Astrocyte (in vitro differentiated cells and primary cell): ENCODE measurements around the gene MAEA. TPM values are rescaled to one million over a fixed set of nuclear protein-coding genes. Genes with fewer than 3 reads are reported as not detected.

ENCODE experiments used
- DNase-seq: peaks from one replicate; pipeline ENCODE4 v3.0.0-alpha.2; 2010; ENCODE audit warnings: low read depth
- FAIRE-seq: peaks from 2 replicates; lab custom pipeline; 2011; peaks lifted over from hg19 to GRCh38; lab: Jason Lieb, UNC
- H2AFZ ChIP-seq: 2 replicates; pipeline ENCODE4 v1.6.0; 2012; ENCODE audit warnings: low read depth, low read length, inconsistent platforms
- H3K27ac ChIP-seq: 2 replicates; pipeline ENCODE4 v1.5.1; 2011; ENCODE audit warnings: low read depth, low read length, inconsistent platforms
- H3K27me3 ChIP-seq: 2 replicates; pipeline ENCODE4 v1.6.0; 2011; ENCODE audit warnings: low read length, inconsistent platforms; ENCODE audit not compliant: insufficient read depth
- H3K36me3 ChIP-seq: 2 replicates; pipeline ENCODE4 v1.5.1; 2011; ENCODE audit warnings: low read length, inconsistent platforms; ENCODE audit not compliant: insufficient read depth
- H3K4me1 ChIP-seq: 2 replicates; pipeline ENCODE4 v1.5.1; 2011; ENCODE audit warnings: low read length, inconsistent platforms; ENCODE audit not compliant: insufficient read depth
- H3K4me2 ChIP-seq: 2 replicates; pipeline ENCODE4 v1.6.0; 2012; ENCODE audit warnings: low read length, inconsistent platforms
- H3K4me3 ChIP-seq: 2 replicates; pipeline ENCODE4 v1.5.1; 2011; ENCODE audit warnings: low read depth, mild to moderate bottlenecking, low read length, inconsistent platforms; ENCODE audit not compliant: insufficient read depth
- H3K79me2 ChIP-seq: 2 replicates; pipeline ENCODE4 v1.6.0; 2012; ENCODE audit warnings: mild to moderate bottlenecking, low read length, inconsistent platforms; ENCODE audit not compliant: insufficient read depth
- H3K9ac ChIP-seq: 2 replicates; pipeline ENCODE4 v1.6.0; 2012; ENCODE audit warnings: mild to moderate bottlenecking, low read length, inconsistent platforms
- H3K9me3 ChIP-seq: 2 replicates; pipeline ENCODE4 v1.5.1; 2012; ENCODE audit warnings: low read depth, mild to moderate bottlenecking, low read length, inconsistent platforms; ENCODE audit not compliant: insufficient read depth
- H4K20me1 ChIP-seq: 2 replicates; pipeline ENCODE4 v1.6.0; 2012; ENCODE audit warnings: low read length, inconsistent platforms; ENCODE audit not compliant: insufficient read depth
- H3K27ac Mint-ChIP-seq: one replicate; pipeline ENCODE4 v1.8.0; 2021; ENCODE audit warnings: mild to moderate bottlenecking, mixed read lengths; ENCODE audit not compliant: unreplicated experiment
- H3K27me3 Mint-ChIP-seq: one replicate; pipeline ENCODE4 v1.8.0; 2021; ENCODE audit warnings: low read depth, mixed read lengths; ENCODE audit not compliant: unreplicated experiment
- H3K36me3 Mint-ChIP-seq: one replicate; pipeline ENCODE4 v1.8.0; 2021; ENCODE audit warnings: low read depth, mixed read lengths; ENCODE audit not compliant: unreplicated experiment
- H3K4me1 Mint-ChIP-seq: one replicate; pipeline ENCODE4 v1.8.0; 2021; ENCODE audit warnings: low read depth, mixed read lengths; ENCODE audit not compliant: unreplicated experiment
- H3K4me3 Mint-ChIP-seq: one replicate; pipeline ENCODE4 v1.8.0; 2021; ENCODE audit warnings: mild to moderate bottlenecking, moderate library complexity, mixed read lengths; ENCODE audit not compliant: unreplicated experiment
- H3K9me3 Mint-ChIP-seq: one replicate; pipeline ENCODE4 v1.8.0; 2021; ENCODE audit warnings: mild to moderate bottlenecking, mixed read lengths; ENCODE audit not compliant: unreplicated experiment
- CTCF ChIP-seq: IDR thresholded peaks from 2 replicates; pipeline ENCODE4 v1.5.1; 2011; ENCODE audit warnings: low read depth, mild to moderate bottlenecking, inconsistent platforms, low read length, moderate library complexity; ENCODE audit not compliant: insufficient read depth
- EZH2 ChIP-seq: IDR thresholded peaks from 2 replicates; pipeline ENCODE4 v1.6.1; 2012; ENCODE audit warnings: mild to moderate bottlenecking, low read length, inconsistent platforms; ENCODE audit not compliant: insufficient read depth
- total RNA-seq: library from RNA; stranded (reverse); gene quantifications from 2 replicates; pipeline ENCODE4 v1.2.1, GENCODE V29; 2021

The MAEA gene
- total RNA-seq, 1 donor from 2014 or later: 79.3 TPM

DNA sequence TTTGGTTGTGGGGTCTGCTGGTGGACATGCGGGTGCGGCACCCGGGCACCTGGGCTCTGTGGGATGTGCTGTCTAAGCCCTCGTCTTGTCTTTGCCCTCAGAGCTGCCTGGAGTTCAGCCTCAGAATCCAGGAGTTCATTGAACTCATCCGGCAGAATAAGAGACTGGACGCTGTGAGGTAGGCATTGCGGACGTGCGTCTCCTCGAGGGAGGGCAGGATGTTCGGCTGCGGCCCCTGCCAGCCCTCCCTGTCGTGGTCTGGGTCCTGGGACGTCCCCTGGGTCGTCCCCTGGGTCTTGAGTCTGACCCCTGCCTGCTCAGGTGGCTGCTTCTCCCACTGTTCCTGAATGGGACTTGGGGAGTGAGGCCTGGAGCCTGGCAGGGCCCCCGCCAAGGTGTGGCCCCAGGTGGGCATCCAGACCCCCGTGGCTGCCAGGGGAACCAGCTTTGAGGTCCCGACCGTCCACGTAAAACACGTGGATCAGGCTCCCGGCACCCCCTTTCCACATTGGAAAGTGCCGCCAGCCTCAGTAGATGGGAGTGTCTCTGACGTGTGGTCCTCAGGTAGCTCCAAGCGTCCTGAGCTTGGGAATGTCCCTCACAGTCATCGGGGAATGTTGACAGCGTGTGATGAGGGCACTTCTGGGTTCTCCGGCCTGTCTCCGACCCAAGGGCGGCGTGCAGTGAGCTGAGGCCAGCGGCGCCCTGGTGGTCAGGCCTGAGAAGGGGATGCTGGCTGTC, 38.0 kb downstream of the MAEA start:
- H3K4me1 Mint-ChIP-seq: peaks cover 3% of the 10 kb centered on the region
- TF ChIP-seq EZH2: no peak
- no peak for TF ChIP-seq CTCF
- no peak overlapping the region for H3K27ac ChIP-seq
- no peaks in the 10 kb centered on the region for H3K27me3 ChIP-seq
- no peak overlapping the region for H3K27ac Mint-ChIP-seq
- H3K4me3 ChIP-seq: no peak overlapping the region
- H3K9me3 ChIP-seq: peaks cover 12% of the 10 kb centered on the region
- H3K79me2 ChIP-seq: peaks cover 50% of the 10 kb centered on the region
- no peaks in the 10 kb centered on the region for H3K9me3 Mint-ChIP-seq
- FAIRE-seq (no peak), DNase-seq (no peak)
- H3K27me3 Mint-ChIP-seq: no peaks in the 10 kb centered on the region
- peaks cover 17% of the 10 kb centered on the region for H3K4me1 ChIP-seq
- no peak overlapping the region for H3K9ac ChIP-seq
- H4K20me1 ChIP-seq: peaks cover 47% of the 10 kb centered on the region
- H3K36me3 Mint-ChIP-seq: peaks cover 13% of the 10 kb centered on the region
- no peak overlapping the region for H3K4me3 Mint-ChIP-seq
- no peak overlapping the region for H3K4me2 ChIP-seq
- no peak overlapping the region for H2AFZ ChIP-seq
- H3K36me3 ChIP-seq: peaks cover 2% of the 10 kb centered on the region

DNA sequence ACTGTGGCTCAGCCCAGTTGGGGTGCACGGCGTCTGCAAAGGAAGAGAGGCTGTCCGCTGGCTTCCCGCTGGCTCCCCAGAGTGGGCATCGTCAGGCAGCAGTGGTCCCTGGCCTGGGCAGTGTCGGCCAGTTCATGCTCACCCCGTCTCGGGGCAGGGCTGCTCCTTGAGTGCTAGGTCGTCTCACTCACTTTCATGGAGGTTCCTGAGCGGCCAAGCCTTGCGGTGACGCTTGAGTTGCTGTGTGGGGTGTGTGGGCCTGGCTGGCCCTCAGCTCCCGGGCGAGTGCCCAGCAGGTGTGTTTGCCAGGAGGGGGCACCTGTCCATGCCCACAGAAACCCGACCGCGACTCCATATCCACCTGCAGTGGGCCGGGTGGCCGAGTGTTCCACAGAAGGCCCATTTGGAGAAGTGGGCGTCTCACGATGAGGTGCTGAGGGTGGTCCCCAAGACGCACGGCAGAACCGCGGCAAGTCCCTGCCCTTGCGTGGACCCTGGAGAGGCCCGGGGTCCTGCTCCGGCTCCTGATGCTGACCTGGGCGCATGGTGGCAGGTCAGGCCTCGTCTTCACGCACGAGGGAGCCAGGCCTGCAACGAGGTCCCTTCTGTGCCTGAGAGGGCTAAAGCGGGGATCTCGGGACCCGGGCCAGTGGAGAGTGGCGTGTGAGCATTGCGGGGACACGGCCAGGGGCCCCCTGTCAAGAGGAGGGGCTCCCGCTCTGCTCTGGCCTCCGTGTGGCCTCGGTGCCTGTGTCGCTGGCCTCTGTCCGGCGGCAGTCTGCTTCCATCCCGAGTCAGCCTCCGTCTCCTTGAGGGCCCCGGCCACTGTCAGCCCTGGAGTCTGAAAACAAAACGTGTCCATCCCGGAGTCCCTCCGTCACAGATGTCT, 38.8 kb downstream of the MAEA start:
- no peaks in the 10 kb centered on the region for H3K27me3 ChIP-seq
- no peak overlapping the region for H2AFZ ChIP-seq
- H3K4me3 Mint-ChIP-seq: no peak overlapping the region
- DNase-seq (no peak), FAIRE-seq (no peak)
- H3K27ac Mint-ChIP-seq: no peak overlapping the region
- H3K4me3 ChIP-seq: no peak overlapping the region
- peaks cover 11% of the 10 kb centered on the region for H3K4me1 ChIP-seq
- peaks cover 13% of the 10 kb centered on the region for H3K36me3 Mint-ChIP-seq
- H3K79me2 ChIP-seq: peaks cover 50% of the 10 kb centered on the region
- H3K9ac ChIP-seq: no peak overlapping the region
- H3K27ac ChIP-seq: no peak overlapping the region
- no peaks in the 10 kb centered on the region for H3K27me3 Mint-ChIP-seq
- H4K20me1 ChIP-seq: peaks cover 48% of the 10 kb centered on the region
- peaks cover 10% of the 10 kb centered on the region for H3K9me3 ChIP-seq
- H3K4me2 ChIP-seq: no peak overlapping the region
- H3K9me3 Mint-ChIP-seq: no peaks in the 10 kb centered on the region
- TF ChIP-seq EZH2 (no peak), CTCF (no peak)
- H3K36me3 ChIP-seq: peaks cover 2% of the 10 kb centered on the region
- H3K4me1 Mint-ChIP-seq: peaks cover 3% of the 10 kb centered on the region
